Measurements from ENCODE around the gene RCAN1.
A peak's percentile ranks its signal among the peaks of the same experiment; 100 is the strongest.

Gene RCAN1

DNA sequence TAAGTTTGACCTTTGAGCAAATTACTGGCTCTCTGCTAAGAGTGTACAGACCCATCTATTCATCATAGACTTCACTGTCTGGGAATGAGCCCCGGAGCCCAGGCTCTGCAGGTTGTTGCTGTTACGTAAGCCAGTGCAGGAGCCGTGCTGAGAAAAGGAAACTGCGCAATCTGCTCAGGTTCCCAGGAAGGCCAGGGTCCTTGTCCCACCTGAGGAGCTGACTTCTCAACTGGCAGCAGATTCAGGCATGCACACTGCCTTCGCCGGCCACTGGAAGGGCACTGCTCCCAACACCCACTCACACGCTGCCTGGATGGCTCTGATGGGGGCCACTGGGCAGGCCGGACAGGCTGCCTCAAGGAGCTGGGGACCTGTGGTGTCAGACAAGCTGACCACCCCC, 19.5 kb downstream of the RCAN1 start:
- Mint-ChIP-seq H3K4me3 (no peak overlapping the region), H3K36me3 (no peaks in the 10 kb centered on the region), H3K27ac (no peak overlapping the region), H3K4me1 (peaks cover 11% of the 10 kb centered on the region), H3K9me3 (no peaks in the 10 kb centered on the region)
- no peak for DNase-seq (ENCODE audit: low spot score in 2 of 2)
- no peak for ATAC-seq

DNA sequence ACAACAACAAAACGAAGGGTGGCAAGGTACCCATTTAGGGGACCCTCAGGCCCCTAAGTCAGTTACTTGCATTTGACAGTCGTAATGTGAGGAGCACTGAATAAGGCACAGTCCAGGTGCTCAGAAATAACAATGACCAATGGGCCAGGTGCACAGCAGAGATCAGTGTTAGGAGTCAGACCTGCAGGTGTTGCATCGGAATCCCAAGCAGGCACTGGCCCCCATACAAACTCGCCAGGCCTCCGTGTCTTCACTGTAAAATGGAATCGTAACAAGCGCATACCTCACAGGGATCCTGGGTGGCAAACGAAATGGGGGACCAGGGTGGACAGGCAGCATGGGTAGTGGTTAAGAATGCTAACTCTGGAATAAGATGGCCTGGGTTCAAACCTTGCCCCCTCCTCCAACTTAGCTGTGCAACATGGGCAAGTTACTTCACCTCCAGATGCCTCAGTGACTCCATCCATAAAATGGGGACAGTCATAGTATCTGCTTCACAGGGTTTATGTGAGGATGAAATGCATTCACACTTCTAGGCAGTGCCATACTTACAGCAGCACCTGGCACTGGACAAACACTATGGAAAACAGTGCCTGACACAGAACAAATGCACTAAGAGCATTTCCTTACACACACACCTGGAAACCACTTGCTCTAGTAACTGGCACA, 20.2 kb downstream of the RCAN1 start:
- H3K27ac Mint-ChIP-seq: no peak overlapping the region
- no peaks in the 10 kb centered on the region for H3K36me3 Mint-ChIP-seq
- H3K4me3 Mint-ChIP-seq: no peak overlapping the region
- DNase-seq (ENCODE audit: low spot score in 2 of 2) (no peak), ATAC-seq (no peak)
- no peaks in the 10 kb centered on the region for H3K9me3 Mint-ChIP-seq
- H3K4me1 Mint-ChIP-seq: peaks cover 18% of the 10 kb centered on the region

DNA sequence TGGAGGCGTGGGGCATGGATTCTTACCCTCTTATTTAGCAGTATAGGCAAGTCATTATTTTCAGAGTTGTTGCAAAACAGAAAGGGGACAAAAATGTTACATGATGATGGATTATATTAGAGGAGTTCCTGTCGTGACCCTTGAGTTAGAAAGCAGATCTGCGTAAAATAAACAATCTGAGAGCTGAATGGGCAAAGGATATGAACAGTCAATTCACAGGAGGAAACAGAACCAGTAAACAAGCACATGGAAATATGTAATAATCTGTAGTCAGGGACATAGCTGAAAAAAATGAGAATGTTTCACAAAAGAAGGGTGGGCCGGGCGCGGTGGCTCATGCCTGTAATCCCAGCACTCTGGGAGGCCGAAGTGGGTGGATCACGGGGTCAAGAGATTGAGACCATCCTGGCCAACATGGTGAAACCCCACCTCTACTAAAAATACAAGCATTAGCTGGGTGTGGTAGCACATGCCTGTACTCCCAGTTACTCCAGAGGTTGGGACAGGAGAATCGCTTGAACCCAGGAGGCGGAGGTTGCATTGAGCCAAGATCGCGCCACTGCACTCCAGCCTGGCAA, 20.9 kb downstream of the RCAN1 start:
- H3K27ac Mint-ChIP-seq: no peak overlapping the region
- H3K36me3 Mint-ChIP-seq: no peaks in the 10 kb centered on the region
- H3K4me1 Mint-ChIP-seq: peaks cover 19% of the 10 kb centered on the region
- no peak for DNase-seq (ENCODE audit: low spot score in 2 of 2)
- no peak overlapping the region for H3K4me3 Mint-ChIP-seq
- H3K9me3 Mint-ChIP-seq: no peaks in the 10 kb centered on the region
- ATAC-seq: no peak

DNA sequence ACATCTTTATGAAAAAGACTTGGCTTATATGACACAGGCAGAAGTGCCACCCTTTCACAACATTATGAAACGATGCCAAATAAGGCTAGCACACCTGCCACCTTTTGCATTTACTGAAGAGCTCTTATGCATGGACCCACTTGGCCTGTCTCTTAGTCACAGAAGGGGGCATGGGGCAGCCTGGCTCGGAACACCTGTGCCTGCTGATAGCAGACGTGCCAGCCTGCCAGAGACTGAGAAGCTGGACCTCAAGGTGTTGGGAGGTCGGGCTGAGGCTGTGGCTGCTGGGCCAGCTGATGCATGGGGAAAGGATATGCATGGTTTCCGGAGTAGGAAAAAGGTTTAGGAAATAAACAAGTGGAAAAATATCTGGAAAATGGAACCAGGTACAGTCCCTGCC, 21.5 kb downstream of the RCAN1 start:
- Mint-ChIP-seq H3K9me3 (no peaks in the 10 kb centered on the region), H3K4me3 (no peak overlapping the region), H3K4me1 (peaks cover 19% of the 10 kb centered on the region), H3K27ac (no peak overlapping the region), H3K36me3 (no peaks in the 10 kb centered on the region)
- no peak for DNase-seq (ENCODE audit: low spot score in 2 of 2)
- ATAC-seq: no peak

DNA sequence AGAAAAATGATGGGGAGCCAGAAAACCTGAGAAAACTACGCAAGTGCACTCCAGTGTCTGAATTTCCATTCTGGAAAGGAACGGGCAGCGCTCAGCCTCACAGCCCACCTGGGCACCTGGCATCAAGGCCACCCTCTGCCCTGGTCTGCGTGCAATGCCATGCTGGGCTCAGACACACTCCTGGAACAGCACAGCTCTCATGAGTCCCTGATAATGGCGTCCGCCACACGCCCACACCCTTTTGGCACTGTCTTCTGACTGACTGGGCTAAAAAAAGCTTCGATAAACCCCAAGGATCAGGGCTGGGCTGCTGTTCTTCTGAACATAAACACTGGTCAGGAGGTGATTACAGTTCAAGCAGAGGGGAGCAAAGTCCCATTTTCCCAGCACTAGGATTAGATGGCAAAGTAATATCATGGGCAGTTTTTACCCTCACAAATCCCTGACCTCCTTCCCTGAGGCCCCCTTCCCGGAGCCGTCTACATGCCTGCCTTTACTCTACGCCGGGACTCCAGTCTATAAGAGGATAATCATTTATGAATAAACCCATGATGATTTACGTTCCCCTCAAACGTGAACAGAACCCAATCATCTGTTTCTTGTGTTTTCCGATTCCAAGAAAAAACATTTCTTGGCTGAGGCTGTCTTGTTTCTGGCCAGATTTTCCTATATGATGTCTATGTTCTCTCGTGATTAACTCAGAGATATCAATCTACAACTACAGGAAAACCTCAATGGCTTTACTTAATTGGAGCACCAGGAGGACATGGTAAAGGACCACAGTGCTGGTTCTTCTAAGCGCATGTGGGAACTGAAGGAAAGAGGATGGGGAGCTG, 22.6 kb downstream of the RCAN1 start:
- H3K4me1 Mint-ChIP-seq: peaks cover 19% of the 10 kb centered on the region
- no peak overlapping the region for H3K4me3 Mint-ChIP-seq
- DNase-seq (ENCODE audit: low spot score in 2 of 2) (no peak), ATAC-seq (no peak)
- H3K9me3 Mint-ChIP-seq: no peaks in the 10 kb centered on the region
- H3K27ac Mint-ChIP-seq: no peak overlapping the region
- no peaks in the 10 kb centered on the region for H3K36me3 Mint-ChIP-seq

DNA sequence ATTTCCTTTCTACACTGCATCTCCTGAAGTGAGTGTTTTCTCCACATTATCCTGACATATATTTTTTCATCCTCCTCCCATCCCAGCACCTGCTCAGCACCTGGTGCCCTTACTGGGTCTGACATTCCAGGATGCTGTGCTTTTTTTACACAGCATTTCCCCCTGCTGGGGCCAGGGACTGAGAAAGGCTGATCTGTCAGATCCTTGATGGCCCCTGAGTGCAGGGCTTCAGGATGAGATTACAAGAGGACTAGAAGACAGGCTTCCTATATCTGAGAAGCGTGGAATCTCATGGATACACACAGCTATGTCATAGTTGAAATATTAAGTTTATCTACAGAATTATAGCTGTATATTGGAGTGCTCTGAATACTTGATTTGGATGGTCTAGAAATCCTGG, 24.4 kb downstream of the RCAN1 start:
- Mint-ChIP-seq H3K27ac (no peak overlapping the region), H3K9me3 (peaks cover 4% of the 10 kb centered on the region)

DNA sequence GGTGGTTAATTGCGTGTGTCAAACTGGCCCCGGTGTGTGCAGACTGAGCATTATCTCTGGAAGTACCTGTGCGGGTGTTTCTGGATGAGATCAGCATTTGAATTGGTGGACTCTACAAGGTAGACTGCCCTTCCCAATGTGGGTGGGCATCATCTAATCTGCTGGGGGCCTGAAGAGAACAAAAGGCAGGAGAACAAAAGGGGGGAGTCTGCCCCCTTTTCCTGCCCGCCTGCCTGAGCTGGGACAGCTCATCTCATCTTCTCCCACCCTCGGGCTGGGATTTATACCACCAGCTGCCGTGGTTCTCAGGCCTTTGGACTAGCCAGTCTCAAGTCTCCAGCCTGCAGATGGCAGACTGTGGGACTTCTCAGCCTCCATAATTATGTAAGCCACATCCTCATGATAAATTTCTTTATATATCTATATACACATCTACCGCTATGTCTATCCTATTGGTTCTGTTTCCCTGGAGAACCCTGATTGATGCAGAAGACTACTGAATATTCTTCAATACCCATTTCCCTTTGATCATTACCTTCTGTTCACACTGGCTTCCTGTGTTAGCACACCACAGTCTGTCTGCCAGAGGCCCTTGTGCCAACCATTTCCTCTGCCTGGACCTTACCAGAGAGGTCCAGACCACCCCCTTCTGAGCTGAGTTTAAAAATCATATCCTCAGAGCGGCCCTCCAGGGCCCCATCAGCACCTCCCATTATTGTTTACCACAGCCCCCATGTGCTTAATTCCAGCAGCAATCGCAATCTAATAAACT, 25.2 kb downstream of the RCAN1 start:
- H3K27ac Mint-ChIP-seq: no peak overlapping the region
- no peaks in the 10 kb centered on the region for H3K36me3 Mint-ChIP-seq
- no peak overlapping the region for H3K4me3 Mint-ChIP-seq
- no peak for ATAC-seq
- H3K9me3 Mint-ChIP-seq: peaks cover 4% of the 10 kb centered on the region
- DNase-seq (ENCODE audit: low spot score in 2 of 2): no peak
- H3K4me1 Mint-ChIP-seq: peaks cover 14% of the 10 kb centered on the region

More for the DNA sequence above, 24.4 kb downstream of the RCAN1 start:
- DNase-seq (ENCODE audit: low spot score in 2 of 2) (no peak), ATAC-seq (no peak)
- Mint-ChIP-seq H3K4me3 (no peak overlapping the region), H3K4me1 (peaks cover 14% of the 10 kb centered on the region), H3K36me3 (no peaks in the 10 kb centered on the region)

DNA sequence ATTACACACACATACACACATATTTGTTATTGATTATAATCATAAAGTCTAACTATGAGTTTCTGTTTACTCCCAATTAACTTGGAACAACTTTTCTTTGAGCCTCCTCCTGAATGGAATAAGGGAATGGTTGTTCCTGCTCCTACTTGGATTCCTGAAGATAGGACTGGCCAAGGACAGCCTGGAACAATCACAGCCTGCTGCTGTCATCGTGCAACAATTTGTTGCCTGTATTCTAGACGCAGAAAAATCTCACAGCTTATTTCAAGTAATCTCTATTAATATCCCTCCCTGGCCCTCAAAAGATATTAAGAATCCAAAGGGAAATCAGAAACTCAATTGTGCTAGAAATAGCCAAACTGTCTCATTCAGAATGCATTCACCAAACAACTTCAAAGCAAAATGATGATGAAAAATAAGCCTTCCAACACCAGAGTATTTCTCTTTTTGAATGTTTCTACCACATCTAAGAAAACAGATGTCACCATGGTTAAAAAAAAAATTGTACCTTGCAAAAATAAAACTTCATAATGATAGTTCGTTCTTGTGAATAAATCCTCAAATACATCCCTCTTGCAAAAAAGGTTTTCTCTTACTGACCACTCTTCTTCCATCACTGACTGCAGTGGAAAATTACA, 30.9 kb downstream of the RCAN1 start:
- ATAC-seq: no peak
- Mint-ChIP-seq H3K4me3 (no peak overlapping the region), H3K36me3 (no peaks in the 10 kb centered on the region), H3K9me3 (peaks cover 4% of the 10 kb centered on the region), H3K4me1 (peaks cover 22% of the 10 kb centered on the region), H3K27ac (no peak overlapping the region)
- DNase-seq (ENCODE audit: low spot score in 2 of 2): no peak

DNA sequence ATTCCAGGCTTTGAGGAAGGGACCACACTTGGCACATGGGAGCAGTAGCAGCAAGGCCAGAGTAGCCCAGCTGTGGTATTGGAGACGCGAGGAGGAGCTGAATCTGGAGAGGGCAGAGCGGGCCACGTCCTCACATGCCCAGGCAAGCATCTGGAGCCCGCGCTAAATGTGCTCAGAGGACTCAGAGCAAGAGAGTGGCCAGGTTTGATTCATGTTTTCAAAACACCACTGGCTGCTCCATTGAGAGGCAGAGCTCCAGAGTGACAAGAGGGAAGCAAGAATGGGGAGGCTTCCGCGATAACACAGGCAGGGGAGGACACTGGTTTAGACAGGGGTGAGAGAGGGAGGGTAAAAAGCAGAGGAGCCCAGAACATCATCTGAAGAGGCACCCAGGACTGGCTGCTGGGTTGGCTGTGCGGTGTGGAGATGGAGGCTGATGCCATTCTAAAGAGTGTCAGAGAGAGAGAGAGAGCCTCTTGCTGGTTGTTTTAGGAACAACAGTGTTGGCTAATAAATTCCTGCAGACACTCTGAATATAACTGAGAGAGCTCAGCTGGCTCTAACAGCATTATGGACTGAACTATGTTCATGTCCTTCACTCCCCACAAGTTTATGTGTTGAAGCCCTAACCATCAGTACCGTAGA, 32.3 kb downstream of the RCAN1 start:
- Mint-ChIP-seq H3K4me1 (peaks cover 22% of the 10 kb centered on the region), H3K27ac (no peak overlapping the region), H3K9me3 (peaks cover 4% of the 10 kb centered on the region), H3K36me3 (no peaks in the 10 kb centered on the region), H3K4me3 (no peak overlapping the region)
- DNase-seq (ENCODE audit: low spot score in 2 of 2) (no peak), ATAC-seq (peak; percentile 49)

DNA sequence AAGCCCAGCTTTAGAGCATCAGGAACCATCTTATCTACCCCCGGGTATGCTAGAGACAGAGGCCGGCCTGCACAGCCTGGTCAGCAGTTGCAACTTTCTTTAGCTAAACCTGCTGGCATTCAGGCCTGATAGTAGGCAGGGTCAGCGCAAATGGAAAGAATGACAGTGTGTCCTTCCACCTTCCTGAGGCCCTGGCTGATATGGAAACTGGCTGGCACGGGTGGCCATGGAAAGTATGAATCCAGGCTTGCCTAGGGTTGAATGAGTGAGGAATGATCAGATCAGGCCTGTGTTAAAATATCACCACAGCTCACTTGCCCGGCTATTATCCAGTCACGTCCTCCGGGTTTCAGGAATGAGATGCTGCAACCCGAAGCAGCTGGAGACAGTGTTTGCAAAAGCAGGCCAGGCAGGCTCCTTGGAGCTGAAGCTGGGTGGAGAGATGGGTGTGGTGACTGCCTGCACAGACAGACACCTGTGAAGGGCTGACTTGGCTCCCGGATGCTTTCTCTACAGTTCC, 34.7 kb downstream of the RCAN1 start:
- H3K4me3 Mint-ChIP-seq: no peak overlapping the region
- no peaks in the 10 kb centered on the region for H3K36me3 Mint-ChIP-seq
- peaks cover 29% of the 10 kb centered on the region for H3K4me1 Mint-ChIP-seq
- DNase-seq (ENCODE audit: low spot score in 2 of 2) (no peak), ATAC-seq (no peak)
- no peak overlapping the region for H3K27ac Mint-ChIP-seq
- H3K9me3 Mint-ChIP-seq: no peaks in the 10 kb centered on the region

DNA sequence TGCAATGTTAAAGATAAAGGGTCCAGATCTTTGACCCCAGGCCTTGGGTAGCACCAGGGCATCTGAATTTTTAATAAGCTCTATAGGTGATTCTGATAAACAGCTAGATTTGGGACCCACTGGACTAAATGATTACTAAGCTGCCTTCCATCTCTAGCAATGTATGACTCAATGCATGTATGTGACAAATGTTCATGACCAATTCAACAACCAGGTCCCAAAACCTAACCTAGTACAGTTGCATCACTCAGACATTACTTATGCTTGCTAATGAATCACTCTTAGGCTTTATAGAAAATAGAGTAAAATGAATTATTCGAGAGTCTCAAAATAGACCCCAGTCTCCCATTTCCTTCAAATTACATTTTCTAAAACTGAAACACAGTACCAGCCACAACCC, 35.5 kb downstream of the RCAN1 start:
- no peaks in the 10 kb centered on the region for H3K36me3 Mint-ChIP-seq
- DNase-seq (ENCODE audit: low spot score in 2 of 2) (no peak), ATAC-seq (peak; percentile 93)
- no peaks in the 10 kb centered on the region for H3K9me3 Mint-ChIP-seq
- no peak overlapping the region for H3K27ac Mint-ChIP-seq
- no peak overlapping the region for H3K4me3 Mint-ChIP-seq
- peaks cover 37% of the 10 kb centered on the region for H3K4me1 Mint-ChIP-seq

DNA sequence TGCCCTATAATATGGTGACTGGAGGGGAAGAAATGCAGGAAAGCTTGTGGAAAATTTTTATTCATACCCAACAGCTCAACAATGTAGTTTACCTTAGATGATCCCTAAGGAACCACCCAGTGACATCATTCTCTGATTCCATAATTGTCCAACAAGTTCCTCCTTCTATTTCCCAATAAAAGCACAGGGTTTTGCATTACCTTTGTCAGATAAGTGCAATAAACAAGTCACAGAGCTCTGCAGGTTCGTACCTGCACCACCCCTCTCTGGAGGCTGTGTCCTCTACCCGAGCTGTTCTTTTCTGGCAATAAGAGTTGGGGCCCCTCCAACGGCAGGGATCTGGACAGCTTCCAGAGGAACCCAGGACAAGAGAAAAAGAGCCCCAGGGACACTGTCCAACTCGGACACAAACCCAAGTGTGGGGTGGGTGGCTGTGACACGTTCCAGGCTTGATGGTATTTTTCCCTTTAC, 38.8 kb downstream of the RCAN1 start:
- H3K9me3 Mint-ChIP-seq: peaks cover 4% of the 10 kb centered on the region
- DNase-seq (ENCODE audit: low spot score in 2 of 2) (no peak), ATAC-seq (no peak)
- H3K4me3 Mint-ChIP-seq: no peak overlapping the region
- H3K4me1 Mint-ChIP-seq: peaks cover 27% of the 10 kb centered on the region
- peak overlapping the region; percentile 61 for H3K27ac Mint-ChIP-seq
- no peaks in the 10 kb centered on the region for H3K36me3 Mint-ChIP-seq

DNA sequence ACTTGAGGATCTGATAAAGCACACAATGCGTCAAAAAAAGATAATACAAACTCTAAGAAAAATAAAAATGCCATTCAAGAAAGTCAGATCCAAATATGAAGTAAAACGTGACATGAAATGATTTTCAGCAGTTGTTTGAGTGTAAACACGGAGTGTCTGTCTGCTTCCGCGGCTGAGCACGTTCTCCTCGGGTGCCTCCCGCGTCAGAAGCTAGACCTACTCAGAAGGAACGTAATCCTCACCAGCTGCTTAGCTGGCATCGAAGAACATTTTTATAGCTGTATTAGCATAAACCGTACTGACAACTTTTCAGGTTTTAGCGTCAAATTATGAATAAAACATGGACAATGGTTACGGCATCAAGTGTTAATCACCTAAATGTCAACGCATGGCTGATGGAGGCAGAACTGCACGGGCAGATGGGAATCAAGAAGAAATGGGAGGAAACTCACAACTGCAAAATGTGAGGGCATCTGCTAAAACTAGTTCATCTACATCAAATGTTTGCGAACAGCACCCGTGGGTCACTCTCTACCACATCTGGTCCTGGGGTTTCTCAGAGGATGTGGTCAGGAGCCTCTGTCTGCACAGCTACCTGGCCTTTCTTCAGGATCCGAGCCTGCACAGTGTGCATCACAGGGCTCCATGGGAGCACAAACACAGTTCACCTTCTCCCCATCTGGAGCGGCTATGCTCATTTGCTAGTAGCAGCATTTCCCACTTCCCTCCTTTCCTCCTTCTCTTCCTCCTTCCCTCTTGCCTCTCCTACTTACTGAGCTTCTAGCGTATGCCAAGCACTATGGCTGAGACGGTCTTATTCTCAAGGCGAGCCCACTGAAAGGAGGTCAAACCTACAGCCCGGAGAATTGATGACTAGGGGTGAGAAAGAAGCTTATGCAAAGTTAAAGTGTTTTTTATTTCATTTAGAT, 40.0 kb downstream of the RCAN1 start:
- H3K36me3 Mint-ChIP-seq: no peaks in the 10 kb centered on the region
- H3K4me1 Mint-ChIP-seq: peaks cover 27% of the 10 kb centered on the region
- no peak overlapping the region for H3K27ac Mint-ChIP-seq
- H3K9me3 Mint-ChIP-seq: peaks cover 4% of the 10 kb centered on the region
- H3K4me3 Mint-ChIP-seq: no peak overlapping the region
- ATAC-seq (peak; percentile 27), DNase-seq (ENCODE audit: low spot score in 2 of 2) (no peak)
